Measurements from ENCODE around the gene GNG8. TPM values are rescaled to one million over a fixed set of nuclear protein-coding genes. Genes with fewer than 3 reads are reported as not detected.
"Not testable (repeated sequence)": the region's sequence is repeated elsewhere in the genome, so short reads cannot be mapped to it uniquely, and the experiment has no call there.

GNG8 gene
- total RNA-seq, 1 donor from 2014 or later: not detected

DNA sequence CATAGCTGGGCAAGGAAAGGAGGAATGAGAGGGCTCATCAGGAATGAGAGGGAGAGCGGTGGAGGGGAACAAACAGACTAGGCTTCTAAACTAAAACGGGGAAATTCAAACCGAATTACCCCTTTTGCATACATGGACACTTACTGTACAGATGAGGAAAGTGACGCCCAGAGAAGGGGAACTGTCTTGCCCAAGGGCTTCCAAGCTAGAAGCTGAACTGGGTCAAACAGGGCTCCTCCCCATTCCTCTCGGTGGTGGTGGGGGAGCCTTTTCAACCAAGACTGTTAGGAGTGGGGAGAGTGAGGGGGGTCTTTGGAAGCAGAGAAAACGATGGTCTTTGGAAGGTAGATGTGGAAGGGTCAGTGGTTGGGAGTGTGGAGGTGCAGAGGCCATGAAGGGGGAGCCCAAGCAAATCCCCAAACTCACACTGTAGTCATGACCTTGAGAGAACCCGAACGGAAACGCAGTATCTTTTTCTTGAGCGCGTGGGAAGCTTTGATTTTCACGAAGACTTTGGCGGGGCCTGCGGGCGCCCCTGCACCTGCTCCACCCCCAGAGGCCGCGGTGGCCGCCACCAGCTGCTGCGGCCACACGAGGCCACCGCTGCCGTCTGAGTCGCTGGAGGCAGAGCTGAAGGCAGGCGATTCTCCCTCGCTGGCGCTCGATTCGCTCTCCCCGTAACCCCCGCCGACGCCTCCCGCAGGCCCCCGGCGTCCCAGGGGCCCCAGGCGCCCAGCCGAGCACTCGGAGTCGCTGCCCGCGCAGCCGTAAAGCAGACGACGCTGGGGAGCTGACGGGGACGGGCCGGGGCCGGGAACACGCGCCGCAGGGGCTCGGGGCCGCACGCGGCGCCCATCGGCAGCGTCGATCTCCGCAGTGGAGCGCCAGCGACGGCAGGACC lies 12.3 kb upstream of the GNG8 start:
- no peak for DNase-seq (ENCODE audit: low spot score)

DNA sequence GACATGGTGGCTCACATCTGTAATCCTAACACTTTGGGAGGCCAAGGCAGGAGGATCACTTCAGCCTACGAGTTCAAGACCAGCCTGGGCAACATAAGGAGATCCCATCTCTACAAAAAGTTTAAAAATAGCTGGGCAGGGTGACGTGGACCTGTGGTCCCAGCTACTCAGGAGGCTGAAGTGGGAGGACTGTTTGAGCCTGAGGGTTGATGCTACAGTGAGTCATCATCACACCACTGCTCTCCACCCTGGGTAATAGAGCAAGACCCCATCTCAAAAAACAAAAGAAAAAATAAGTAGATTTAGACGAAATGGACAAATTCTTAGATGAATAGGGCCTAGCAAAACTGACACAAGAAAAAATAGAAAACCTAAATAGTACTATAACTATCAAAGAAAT lies 10.4 kb upstream of the GNG8 start:
- DNase-seq (ENCODE audit: low spot score): no peak

DNA sequence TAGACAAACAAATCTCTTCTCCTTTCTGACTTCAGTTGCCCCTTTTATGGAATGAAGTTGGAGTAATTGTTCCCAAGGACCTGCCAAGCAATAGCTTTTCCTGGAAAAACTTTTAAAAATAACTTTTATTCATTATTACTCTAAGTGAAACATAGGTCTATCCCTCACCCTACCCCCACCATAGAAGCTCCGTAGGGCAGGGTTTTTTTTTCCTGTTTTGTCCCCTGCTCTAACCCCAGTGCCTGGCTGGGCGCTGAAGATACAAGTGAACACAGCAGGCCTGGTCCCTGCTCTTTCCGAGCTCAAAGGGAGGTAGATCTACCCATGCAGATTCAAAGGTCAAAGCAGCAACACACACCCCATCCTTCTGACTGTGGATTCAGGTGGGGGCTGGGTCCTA lies 8.7 kb upstream of the GNG8 start:
- DNase-seq (ENCODE audit: low spot score): no peak

DNA sequence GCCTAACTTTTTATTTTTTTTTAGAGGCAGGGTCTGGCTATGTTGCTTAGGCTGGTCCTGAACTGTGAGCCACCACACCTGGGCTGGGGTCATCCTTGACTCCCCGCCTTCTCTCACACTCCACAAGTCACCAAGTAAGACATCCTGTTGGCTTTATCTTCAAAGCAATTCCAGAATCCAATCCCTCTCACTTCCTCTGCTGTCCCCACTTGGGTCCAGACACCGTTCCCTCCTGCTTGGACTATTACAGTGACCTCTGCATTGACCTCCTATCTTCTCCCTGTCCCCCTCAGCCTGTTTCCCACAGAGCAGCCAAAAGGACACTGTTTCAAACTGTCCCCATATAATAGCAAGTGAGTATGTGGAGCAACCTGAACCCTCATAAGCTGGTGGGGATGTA lies 4.7 kb upstream of the GNG8 start:
- DNase-seq (ENCODE audit: low spot score): no peak

- no peak for DNase-seq (ENCODE audit: low spot score)
These were observed 3.6 kb upstream of the GNG8 start for GRCh38 chr19:46639358-46640182.

GRCh38 chr19:46637224-46637623 lies 1.2 kb upstream of the GNG8 start:
- DNase-seq (ENCODE audit: low spot score): no peak

GRCh38 chr19:46634656-46635218 lies 1.3 kb downstream of the GNG8 start:
- DNase-seq (ENCODE audit: low spot score): no peak

- DNase-seq (ENCODE audit: low spot score): no peak
These were observed 1.9 kb downstream of the GNG8 start for GRCh38 chr19:46634045-46634655.

- no peak for DNase-seq (ENCODE audit: low spot score)
These were observed 2.9 kb downstream of the GNG8 start for GRCh38 chr19:46633130-46633529.

- DNase-seq (ENCODE audit: low spot score): no peak
These were observed 4.5 kb downstream of the GNG8 start for GRCh38 chr19:46631481-46631880.

GRCh38 chr19:46630586-46631205 lies 5.3 kb downstream of the GNG8 start:
- DNase-seq (ENCODE audit: low spot score): no peak

DNA sequence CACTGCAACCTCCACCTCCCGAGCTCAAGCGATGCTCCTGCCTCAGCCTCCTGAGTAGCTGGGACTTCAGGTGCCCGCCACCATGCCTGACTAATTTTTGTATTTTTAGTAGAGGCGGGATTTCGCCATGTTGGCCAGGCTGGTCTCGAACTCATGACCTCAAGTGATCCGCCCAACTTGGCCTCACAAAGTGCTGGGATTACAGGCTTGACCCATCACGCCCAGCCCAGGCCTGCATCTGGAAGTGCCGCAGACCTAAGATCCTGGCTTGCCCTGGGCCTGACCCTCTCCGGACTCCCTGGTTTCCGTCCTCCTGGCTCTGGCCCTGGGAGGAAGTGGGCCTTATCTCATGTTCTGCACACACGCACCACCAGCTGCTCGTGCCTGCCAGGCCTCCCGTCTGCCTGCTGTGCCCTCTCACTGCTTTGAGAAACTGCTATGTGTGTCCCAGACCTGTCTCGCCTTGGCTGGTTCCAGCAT lies 6.4 kb downstream of the GNG8 start:
- no peak for DNase-seq (ENCODE audit: low spot score)

GRCh38 chr19:46628970-46629369 lies 7.0 kb downstream of the GNG8 start:
- DNase-seq (ENCODE audit: low spot score): not testable (repeated sequence)

DNA sequence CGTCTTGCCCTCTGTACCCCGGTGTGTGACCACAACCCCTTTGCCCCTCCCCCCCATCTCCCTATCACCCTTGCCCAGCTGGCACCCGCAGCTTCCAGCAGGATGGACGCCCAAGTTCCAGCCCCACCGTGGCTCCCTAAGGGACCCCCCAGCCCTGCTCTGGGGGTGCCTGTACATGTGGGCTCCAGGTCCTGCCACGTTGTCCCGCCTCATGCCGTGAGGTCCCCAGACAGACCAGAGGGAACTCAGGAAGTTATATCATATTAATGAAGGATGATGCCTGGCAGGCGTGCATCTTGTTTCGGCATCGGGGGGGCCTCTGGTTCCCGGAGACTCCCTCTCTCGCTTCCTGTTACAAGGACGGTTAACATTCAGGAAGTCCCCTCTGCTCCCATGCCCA lies 9.6 kb downstream of the GNG8 start:
- DNase-seq (ENCODE audit: low spot score): no peak

- no peak for DNase-seq (ENCODE audit: low spot score)
These were observed 10.3 kb downstream of the GNG8 start for GRCh38 chr19:46625731-46626130.

DNA sequence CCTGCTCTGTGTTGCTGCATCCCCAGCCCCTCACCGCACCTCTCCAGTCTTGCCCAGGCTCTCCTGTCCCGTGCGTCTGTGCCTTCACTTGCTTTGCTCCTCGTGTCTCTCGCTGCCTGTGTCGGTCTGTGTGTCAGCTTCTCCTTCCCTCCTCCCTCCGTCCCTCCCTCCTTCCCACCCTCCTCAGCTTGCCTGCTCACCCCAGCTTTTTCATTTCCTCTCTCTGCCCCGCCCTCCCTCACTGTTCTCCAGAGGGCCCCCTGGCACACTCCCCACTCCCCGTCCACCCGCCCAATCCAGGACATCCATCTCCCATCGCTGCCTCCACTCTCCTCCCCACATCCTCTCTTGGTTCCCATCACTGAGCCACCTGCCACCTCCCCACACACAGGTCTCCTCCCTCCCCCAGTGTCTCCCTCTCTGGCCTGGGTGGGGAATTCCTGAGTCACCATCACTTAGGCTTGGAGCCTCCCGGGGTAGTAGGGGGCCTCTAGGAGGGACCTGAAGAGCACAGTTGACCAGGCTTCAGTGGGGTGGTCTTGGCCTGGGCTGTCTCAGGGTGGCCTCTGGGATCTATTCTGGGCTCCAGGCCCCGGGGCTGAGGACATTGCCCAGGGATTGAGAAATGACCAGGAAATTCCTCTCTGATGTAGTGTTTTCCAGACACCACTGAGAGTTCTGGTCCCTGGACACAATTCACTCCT lies 10.9 kb downstream of the GNG8 start, which contains the start of gene PTGIR:
TSS of gene PTGIR (minus strand) at position 132 of the 704 bp plus-strand sequence. CDS start 864 bp downstream, outside the sequence.
- DNase-seq (ENCODE audit: low spot score): no peak

DNA sequence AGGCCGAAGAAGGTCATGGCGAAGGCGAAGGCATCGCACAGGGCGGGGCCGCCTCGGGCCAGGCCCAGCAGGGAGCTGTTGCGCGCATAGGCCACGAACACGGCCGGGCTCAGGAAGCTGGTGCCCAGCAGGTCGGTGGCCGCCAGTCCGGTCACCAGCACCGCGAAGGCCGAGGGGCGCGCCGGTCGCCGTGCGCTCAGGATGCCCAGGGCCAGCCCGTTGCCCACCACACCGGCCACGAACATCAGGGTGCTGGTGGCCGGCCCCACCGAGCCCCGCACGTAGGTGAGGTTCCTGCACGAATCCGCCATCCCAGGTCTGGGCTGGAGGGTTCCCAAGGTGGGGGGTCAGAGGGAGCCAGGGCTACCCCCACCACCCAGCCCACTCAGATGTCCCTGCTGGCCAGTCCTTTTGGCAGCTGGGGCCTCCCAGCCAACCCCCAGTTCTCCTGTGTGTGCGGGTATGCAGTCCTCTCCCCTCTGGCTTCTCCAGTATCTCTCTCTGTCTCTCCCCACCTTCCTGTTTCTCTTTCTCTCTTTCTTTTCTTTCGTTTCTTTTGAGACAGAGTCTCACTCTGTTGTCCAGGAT lies 12.0 kb downstream of the GNG8 start:
- DNase-seq (ENCODE audit: low spot score): no peak

- DNase-seq (ENCODE audit: low spot score): no peak
These were observed 13.9 kb downstream of the GNG8 start for GRCh38 chr19:46622118-46622446.

GRCh38 chr19:46621191-46622117 lies 14.5 kb downstream of the GNG8 start:
- DNase-seq (ENCODE audit: low spot score): no peak
